HG03521 (cell line): ENCODE measurements around the gene MXD4.

Experiments used
- ATAC-seq: cut with Tn5 transposase; IDR thresholded peaks from one replicate; pipeline ENCODE4 v1.9.1; 2021; ENCODE audit warnings: mild to moderate bottlenecking, moderate library complexity; ENCODE audit not compliant: unreplicated experiment

MXD4 gene

GRCh38 chr4:2292646-2293108 lies 30.8 kb upstream of the MXD4 start:
- no peak for ATAC-seq

- no peak for ATAC-seq
Measured at GRCh38 chr4:2291705-2292645, 30.1 kb upstream of the MXD4 start.

DNA sequence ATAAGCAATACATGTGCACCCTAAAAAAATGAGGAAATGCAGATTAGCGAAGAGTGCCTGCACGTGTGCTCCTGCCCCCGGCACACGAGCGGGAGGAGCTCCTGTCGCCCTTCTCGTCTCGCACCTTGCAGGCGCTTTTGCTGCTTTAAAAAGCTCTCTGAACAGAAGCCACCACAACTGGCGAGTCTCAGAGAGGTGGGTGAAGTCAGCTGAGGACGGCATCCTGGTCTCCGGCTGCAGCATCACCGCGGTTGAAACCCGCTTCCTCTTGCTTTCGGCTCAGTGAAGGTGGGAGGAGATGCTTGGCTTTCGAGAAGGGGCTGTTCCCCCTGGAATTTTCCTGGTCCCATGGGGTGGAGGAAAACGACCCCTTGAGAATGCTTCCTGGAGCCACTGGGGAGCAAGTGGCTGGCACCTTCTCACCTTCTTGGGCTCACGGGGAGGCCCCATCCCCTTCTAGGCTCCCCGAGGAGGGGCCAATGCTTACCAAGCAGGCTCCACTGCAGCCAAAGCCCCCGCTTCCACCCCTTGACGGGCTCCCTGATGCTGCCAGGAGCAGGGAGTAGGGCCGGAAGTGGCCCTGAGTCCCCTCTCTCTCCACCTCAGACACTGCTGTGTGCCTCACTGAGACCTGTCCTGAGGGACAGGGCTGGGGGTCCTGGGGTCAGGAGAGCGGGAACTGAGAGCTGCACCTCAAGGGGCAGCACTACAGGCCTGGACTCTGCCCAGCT lies 29.2 kb upstream of the MXD4 start:
- ATAC-seq, result no peak

GRCh38 chr4:2290488-2290887 lies 28.6 kb upstream of the MXD4 start:
- ATAC-seq, result no peak

DNA sequence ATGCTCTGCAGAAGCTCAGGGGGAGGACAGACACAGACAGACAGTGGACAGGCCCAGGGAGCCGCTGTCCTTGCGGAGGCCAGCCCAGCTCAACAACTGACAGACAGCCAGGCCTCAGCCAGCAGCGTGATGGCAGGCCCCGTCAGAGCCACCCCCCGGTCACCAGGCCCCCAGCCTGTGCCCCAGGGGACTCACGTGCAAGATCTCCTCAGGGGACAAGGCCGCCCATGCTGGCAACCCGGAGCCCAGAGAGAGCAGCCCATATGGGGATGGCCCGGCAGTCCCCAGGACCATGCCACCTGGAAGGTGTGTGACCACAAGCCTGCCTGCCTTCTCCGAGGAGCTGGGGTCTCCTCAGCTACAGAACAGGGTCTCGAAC lies 28.0 kb upstream of the MXD4 start:
- ATAC-seq, result no peak

- ATAC-seq, result no peak
Measured at GRCh38 chr4:2289311-2289954, 27.5 kb upstream of the MXD4 start.

GRCh38 chr4:2288051-2288541 lies 26.2 kb upstream of the MXD4 start:
- no peak for ATAC-seq

DNA sequence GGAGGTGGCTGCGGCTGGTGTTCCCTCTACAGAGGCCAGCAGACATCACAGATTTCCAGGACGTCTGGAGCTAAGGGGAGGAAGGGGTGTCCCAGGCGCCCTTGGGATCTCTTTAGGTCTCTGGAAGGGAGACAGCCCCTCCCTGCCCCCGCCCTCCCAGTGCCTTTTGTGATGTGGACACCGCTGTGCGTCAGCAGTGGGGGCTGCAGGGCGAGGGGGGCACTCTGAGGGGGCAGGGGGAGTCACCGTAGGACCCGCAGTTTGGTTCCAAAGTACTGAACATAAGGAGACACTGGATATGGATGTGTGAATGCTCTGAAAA lies 25.6 kb upstream of the MXD4 start:
- ATAC-seq, result no peak

DNA sequence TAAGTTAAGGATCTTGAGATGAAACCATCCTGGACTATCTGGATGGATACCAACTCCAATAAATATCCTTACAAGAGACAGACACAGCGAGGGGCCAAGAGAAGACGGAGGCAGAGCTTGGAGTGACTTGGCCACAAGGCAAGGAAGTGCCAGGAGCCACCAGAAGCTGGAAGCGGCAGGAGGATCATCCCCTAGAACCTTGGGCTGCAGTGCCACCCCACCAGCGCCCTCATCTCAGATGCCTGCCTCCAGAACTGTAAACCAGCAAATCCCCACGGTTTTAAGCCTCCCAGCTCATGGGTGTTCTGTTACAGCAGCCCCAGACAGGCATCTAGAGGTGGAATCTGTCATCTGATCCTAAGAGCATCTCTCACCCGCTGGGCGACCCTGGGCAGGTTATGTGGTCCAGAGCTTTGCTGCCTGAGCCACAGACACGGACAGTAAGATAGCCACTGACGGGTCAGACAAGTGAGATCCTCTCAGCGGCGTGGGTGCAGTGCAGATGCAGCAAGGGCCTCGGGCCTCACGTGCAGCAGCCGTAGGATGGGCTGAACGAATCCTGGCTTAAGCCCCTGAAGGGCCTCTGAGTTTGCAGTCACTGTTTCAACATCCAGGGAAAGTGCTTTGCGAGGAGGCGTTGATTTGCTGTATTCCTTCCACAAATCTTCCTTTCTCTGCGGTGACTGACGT lies 25.1 kb upstream of the MXD4 start:
- no peak for ATAC-seq

DNA sequence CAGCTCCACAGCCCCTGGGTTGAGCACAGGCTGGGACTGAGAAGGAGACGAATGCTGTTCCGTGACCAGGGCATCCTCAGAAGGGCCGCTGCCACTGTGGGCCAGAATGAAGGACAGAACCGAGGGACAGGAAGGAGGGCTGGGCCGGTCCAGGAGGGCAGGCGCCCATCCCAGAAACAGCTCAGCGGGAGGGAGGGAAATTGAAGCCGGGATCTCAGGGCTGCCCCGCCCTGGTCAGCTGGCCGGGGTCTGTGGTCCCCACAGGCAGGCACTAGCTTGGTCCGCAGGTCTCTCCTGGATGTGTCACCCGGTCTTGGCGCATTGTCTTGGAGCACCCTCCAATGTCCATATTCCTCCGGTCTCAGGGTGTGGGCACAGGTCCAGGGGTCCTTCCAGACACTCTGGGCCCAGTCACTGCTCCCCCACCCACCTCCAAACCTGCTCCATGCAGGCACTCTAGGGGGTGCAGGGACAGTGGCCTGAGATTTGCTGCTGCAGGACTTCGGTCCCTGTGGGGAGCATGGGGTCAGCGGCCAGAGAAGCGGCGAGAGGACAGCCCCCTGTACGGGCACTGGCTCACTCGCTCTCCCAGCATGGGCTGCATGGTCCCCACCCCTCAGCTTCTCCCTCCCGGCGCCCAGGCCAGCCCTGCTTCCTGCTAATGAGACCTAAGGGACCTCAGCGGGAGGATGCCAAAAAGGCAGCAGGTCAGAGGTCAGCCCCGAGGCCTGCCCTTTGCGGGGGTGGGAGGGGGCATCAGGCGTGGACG lies 23.9 kb upstream of the MXD4 start:
- no peak for ATAC-seq

- ATAC-seq, result no peak
Measured at GRCh38 chr4:2284934-2285612, 23.2 kb upstream of the MXD4 start.

DNA sequence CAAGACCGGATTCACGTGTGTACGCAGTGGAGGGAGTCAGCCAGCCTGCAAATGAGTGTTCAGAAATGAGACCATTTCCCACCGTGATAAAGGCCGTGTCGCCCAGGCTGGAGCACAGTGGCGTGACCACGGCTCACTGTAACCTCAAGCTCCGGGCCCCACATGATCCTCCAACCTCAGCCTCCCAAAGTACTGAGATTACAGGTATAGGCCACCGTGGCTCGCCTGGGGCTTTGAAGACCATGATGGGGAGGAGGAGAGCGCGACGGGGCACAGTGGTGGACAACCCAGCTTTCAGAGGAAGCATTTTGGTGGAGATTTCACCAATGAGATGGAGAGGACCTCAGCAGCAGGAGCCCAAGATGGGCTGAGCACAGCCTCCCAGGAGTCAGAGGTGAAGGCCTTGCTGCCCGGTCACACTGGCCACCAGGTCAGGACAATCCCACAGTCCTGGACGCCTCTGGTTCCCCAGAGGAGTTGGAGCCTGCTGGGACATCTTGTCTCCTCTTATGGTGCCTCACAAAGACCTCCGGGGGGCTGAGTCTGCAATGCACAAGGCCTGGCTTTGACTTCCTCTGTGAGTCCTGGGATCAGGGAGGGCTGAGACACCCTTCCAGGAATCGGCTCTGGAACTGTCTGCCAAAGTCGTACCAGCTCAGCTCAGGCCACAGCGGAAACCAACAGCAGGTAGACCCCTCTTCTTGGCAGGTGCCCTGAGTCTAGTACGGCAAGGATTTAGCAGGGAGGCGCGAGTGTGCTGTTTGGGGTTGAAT lies 22.4 kb upstream of the MXD4 start:
- ATAC-seq, result no peak

GRCh38 chr4:2283199-2283711 lies 21.3 kb upstream of the MXD4 start:
- no peak for ATAC-seq

- no peak for ATAC-seq
Measured at GRCh38 chr4:2281575-2282343, 19.9 kb upstream of the MXD4 start.

DNA sequence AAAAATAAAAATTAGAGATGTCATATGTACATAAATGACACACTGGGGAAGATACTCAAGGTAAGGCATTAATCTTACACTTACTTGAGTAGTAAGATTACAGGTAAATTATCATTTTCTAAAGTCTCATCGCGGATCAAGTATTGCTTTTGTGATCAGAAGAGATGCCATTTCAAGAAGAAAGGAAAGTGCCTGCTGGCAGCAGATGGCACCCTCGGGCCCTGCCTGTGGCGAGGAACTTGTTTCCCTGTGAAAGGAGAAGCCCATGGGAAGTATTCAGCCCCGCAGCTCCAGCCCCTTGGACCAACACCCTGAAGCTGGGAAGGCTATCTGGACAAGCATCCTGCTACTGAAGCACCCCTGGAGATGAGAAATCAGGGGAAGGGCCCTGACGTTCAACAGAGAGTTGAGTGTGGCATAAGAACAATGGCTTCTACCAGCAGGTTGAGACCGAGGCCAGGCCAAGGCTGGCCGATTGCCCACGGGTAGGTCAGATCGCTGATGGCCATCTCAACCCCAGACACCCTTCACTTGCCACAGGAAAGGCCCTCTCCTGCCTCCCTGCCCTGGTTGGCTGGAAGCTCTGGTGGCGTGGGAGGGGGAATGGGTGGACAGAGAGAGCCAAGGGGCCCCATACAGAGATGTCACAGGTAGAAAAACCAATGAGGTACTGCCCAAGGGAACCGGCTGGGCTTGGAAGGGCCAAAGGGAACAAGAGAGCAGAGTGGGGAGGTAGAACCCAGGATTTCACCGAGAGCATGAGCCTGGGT lies 18.8 kb upstream of the MXD4 start:
- ATAC-seq, result no peak

- ATAC-seq, result no peak
Measured at GRCh38 chr4:2277956-2278355, 16.0 kb upstream of the MXD4 start.
